ENCODE measurements around the gene GSTP1. TPM values are rescaled to one million over a fixed set of nuclear protein-coding genes. Genes with fewer than 3 reads are reported as not detected.

Gene GSTP1
- 488 and 745 TPM in 2 replicates for polyA plus RNA-seq (2012; rRNA removed)
- polyA plus RNA-seq (2012; cell fraction: cytosol; rRNA removed), result 313 and 440 TPM in 2 replicates
- 348 and 460 TPM in 2 replicates for polyA plus RNA-seq (2012; cell fraction: nucleus; rRNA removed)

GRCh38 chr11:67583247-67584204, at the start of gene GSTP1:
Gene GSTP1, plus strand, starts transcription at chr11:67583812. Its CDS starts 32 bp downstream, at chr11:67583844.
- WGBS (ENCODE audit: low lambda C conversion rate), result 3% methylated on average over 30 of the region's 81 CpGs
- POLR2A ChIA-PET, result interaction anchor here (0.6 to 1.9 kb wide), 9 partner anchors 9 to 738 kb away, joined by 3 to 9 read pairs (median 4); partner anchors contain the start of genes NUDT8 and PPP1CA
- TF ChIP-seq RFX5 (IDR thresholded peaks at IDR 0.05; ENCODE audit: low read length), result no peak; the same call in 1 of the 2 replicates
- 0 out of 2 replicates have a peak, but pooled peaks have one; percentile 63 for TF ChIP-seq SIN3A (IDR thresholded peaks at IDR 0.05; ENCODE audit: borderline replicate concordance, low read depth, low read length)
- peak; percentile 23; the same call in 1 of the 2 replicates for TF ChIP-seq GABPA (IDR thresholded peaks at IDR 0.05; ENCODE audit: low read depth)
- TF ChIP-seq MEF2A (IDR thresholded peaks at IDR 0.05; ENCODE audit: borderline replicate concordance, low read depth), result no peak
- TF ChIP-seq USF1 (IDR thresholded peaks at IDR 0.05; ENCODE audit: borderline replicate concordance, low read depth), result no peak
- TF ChIP-seq PBX3 (IDR thresholded peaks at IDR 0.05), result no peak
- TF ChIP-seq USF2 (IDR thresholded peaks at IDR 0.05; ENCODE audit: borderline replicate concordance, low read depth, low read length), result no peak
- TF ChIP-seq TAF1 (IDR thresholded peaks at IDR 0.05; ENCODE audit: borderline replicate concordance, low read depth, low read length), result peak; percentile 77; the same call in 1 of the 2 replicates
- no peak for TF ChIP-seq FOXJ3 (CRISPR knock-in tag; IDR thresholded peaks at IDR 0.05)
- peak; percentile 74 for TF ChIP-seq CTCF (IDR thresholded peaks at IDR 0.05)
- peak; percentile 48; the same call in 1 of the 2 replicates for TF ChIP-seq MXI1 (IDR thresholded peaks at IDR 0.05; ENCODE audit: low read depth, low read length)
- 0 out of 2 replicates have a peak, but pooled peaks have one; percentile 30 for TF ChIP-seq ZBTB33 (IDR thresholded peaks at IDR 0.05; ENCODE audit: borderline replicate concordance, low read depth)
- no peak; the same call in 1 of the 2 replicates for TF ChIP-seq REST (IDR thresholded peaks at IDR 0.05; ENCODE audit: low read depth, low read length)
- TF ChIP-seq NFIC (IDR thresholded peaks at IDR 0.05; ENCODE audit: borderline replicate concordance), result no peak
- TF ChIP-seq FOSL2 (IDR thresholded peaks at IDR 0.05; ENCODE audit: borderline replicate concordance, low read depth), result peak; percentile 60; the same call in 1 of the 2 replicates
- TF ChIP-seq RXRA (IDR thresholded peaks at IDR 0.05; ENCODE audit: borderline replicate concordance, low read depth), result no peak
- peak; percentile 49; the same call in 1 of the 2 replicates for TF ChIP-seq MAX (IDR thresholded peaks at IDR 0.05; ENCODE audit: low read depth)
- TF ChIP-seq FOXM1 (IDR thresholded peaks at IDR 0.05; ENCODE audit: low read depth), result no peak

More at GRCh38 chr11:67583247-67584204, at the start of gene GSTP1:
- no peaks in the 10 kb centered on the region for H3K27me3 ChIP-seq (ENCODE audit: insufficient read depth)
- peaks cover 20% of the 10 kb centered on the region for H4K20me1 ChIP-seq (ENCODE audit: insufficient read depth)
- H3K4me3 ChIP-seq (ENCODE audit: low read depth in 2 of 2, low read length in 1 of 2), result peak within 1 kb of the TSS; percentile 68 to 77
- H3F3A ChIP-seq (replicated peaks; ENCODE audit: insufficient read depth), result peaks cover 13% of the 10 kb centered on the region
- peaks cover 27% of the 10 kb centered on the region for H3K79me2 ChIP-seq (ENCODE audit: insufficient read depth)
- H3K27ac ChIP-seq (ENCODE audit: low read depth in 2 of 2, low read length in 1 of 2), result peak within 1 kb of the TSS; percentile 61 to 84
- no peaks in the 10 kb centered on the region for H3K9me3 ChIP-seq
- peak within 1 kb of the TSS; percentile 76; the same call in 1 of the 2 replicates for H2AFZ ChIP-seq (ENCODE audit: low read depth)
- peaks cover 10 to 14% of the 10 kb centered on the region in 2 experiments; a peak in 3 of 4 replicates for H3K4me1 ChIP-seq (ENCODE audit: control insufficient read depth in 1 of 2, insufficient read depth in 2 of 2, low read depth in 1 of 2, low read length in 1 of 2)
- peak within 1 kb of the TSS; percentile 95 for H3K4me2 ChIP-seq
- peak within 1 kb of the TSS; percentile 98 for H3K9ac ChIP-seq
- H3K9me2 ChIP-seq, result no peaks in the 10 kb centered on the region
- CTCF ChIA-PET, result interaction anchor here (0.6 to 5.8 kb wide), 17 partner anchors 9 to 120 kb away, joined by 3 to 43 read pairs (median 5); partner anchors contain the start of genes NUDT8 and TMEM134
- peaks cover 13 to 24% of the 10 kb centered on the region in 2 experiments for H3K36me3 ChIP-seq (replicated peaks in 1 of 2; ENCODE audit: control insufficient read depth in 1 of 2, insufficient read depth in 2 of 2, low read length in 1 of 2)
- DNase-seq, result peak; percentile 95
